ENCODE results near the gene GAB2. TPM values are rescaled to one million over a fixed set of nuclear protein-coding genes. Genes with fewer than 3 reads are reported as not detected.
"Not testable (repeated sequence)": the region's sequence is repeated elsewhere in the genome, so short reads cannot be mapped to it uniquely, and the experiment has no call there.

The GAB2 gene, protein sequence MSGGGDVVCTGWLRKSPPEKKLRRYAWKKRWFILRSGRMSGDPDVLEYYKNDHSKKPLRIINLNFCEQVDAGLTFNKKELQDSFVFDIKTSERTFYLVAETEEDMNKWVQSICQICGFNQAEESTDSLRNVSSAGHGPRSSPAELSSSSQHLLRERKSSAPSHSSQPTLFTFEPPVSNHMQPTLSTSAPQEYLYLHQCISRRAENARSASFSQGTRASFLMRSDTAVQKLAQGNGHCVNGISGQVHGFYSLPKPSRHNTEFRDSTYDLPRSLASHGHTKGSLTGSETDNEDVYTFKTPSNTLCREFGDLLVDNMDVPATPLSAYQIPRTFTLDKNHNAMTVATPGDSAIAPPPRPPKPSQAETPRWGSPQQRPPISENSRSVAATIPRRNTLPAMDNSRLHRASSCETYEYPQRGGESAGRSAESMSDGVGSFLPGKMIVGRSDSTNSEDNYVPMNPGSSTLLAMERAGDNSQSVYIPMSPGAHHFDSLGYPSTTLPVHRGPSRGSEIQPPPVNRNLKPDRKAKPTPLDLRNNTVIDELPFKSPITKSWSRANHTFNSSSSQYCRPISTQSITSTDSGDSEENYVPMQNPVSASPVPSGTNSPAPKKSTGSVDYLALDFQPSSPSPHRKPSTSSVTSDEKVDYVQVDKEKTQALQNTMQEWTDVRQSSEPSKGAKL
- total RNA-seq (2022) (4.2 and 4.5 TPM in 2 replicates), Bru-seq, nascent RNA (percentile 54 among the genes with signal in this experiment), BruChase-seq, experiment 1, labeled RNA remaining after a 6-hour chase (percentile 49 among the genes with signal in this experiment), BruChase-seq, experiment 2, labeled RNA remaining after a 2-hour chase (percentile 49 among the genes with signal in this experiment)
- long read RNA-seq, partial matches to known transcripts, result 0 of 2 reads
- long read RNA-seq, other reads (novel, unspliced or antisense), result 2 of 2 reads

DNA sequence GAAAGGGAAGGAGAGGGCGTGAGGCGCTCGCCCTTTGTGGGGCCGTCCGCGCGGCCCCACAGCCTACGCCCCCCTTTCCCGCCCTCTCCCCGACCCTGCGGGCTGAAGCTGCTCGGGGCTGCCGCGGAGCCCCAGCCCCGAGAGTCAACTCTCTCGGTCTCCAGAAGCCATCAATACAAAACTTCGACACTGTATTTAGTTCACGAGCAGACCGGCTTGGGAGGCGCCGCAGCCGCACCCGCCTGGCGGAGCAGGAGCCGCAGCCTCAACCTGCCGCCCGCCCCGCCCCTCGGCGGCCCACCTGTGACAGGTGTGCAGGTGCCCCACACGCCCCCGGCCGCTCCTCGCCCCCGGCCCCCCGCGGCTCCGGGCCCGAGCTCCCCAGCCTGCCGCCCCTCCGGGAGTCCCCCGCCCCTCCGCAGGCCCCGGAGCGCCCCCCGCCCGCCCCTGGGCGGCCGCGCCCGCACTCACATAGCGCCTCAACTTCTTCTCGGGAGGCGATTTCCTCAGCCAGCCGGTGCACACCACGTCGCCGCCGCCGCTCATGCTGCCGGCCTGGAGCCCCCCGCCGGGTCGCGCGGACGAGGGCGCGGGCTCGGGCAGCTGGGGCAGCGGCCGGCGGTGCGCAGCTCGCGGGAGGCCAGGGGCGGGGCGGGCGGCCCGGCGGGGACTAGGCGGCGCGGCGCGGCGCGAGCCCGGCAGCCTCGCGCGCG, at the start of gene GAB2:
GAB2 (minus strand) TSS at position 646 of the 713 bp plus-strand sequence; CDS start at position 546, 100 bp downstream.
- H3K4me1 Mint-ChIP-seq (ENCODE audit: insufficient read depth, unreplicated experiment), result peaks cover 19% of the 10 kb centered on the region
- no peaks in the 10 kb centered on the region for H3K9me3 Mint-ChIP-seq (ENCODE audit: unreplicated experiment)
- ChIA-PET CTCF (interaction anchor here (0.6 to 5.4 kb wide), 8 partner anchors 11 to 741 kb away, joined by 3 to 58 read pairs (median 6); partner anchors contain the start of gene NARS2), POLR2A (interaction anchor here (0.8 to 2.9 kb wide), 9 partner anchors 65 to 338 kb away, joined by 3 to 14 read pairs (median 5); partner anchors contain the start of genes KCTD21, NARS2, NDUFC2 and USP35)
- TF ChIP-seq, protein P1, sequence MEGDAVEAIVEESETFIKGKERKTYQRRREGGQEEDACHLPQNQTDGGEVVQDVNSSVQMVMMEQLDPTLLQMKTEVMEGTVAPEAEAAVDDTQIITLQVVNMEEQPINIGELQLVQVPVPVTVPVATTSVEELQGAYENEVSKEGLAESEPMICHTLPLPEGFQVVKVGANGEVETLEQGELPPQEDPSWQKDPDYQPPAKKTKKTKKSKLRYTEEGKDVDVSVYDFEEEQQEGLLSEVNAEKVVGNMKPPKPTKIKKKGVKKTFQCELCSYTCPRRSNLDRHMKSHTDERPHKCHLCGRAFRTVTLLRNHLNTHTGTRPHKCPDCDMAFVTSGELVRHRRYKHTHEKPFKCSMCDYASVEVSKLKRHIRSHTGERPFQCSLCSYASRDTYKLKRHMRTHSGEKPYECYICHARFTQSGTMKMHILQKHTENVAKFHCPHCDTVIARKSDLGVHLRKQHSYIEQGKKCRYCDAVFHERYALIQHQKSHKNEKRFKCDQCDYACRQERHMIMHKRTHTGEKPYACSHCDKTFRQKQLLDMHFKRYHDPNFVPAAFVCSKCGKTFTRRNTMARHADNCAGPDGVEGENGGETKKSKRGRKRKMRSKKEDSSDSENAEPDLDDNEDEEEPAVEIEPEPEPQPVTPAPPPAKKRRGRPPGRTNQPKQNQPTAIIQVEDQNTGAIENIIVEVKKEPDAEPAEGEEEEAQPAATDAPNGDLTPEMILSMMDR (IDR thresholded peaks at IDR 0.05; ENCODE audit: unreplicated experiment), result no peak
- no peak for DNase-seq (ENCODE audit: unreplicated experiment)
- H3K36me3 Mint-ChIP-seq (ENCODE audit: insufficient read depth, unreplicated experiment), result no peaks in the 10 kb centered on the region
- no peaks in the 10 kb centered on the region for H3K27me3 Mint-ChIP-seq (ENCODE audit: insufficient read depth, unreplicated experiment)
- no TSS peak for BruUV-seq (replicated peaks)
- intact Hi-C loops (cut with micrococcal nuclease), result loop anchor here (1.0 kb wide), 1 partner anchor 229 kb away; the partner anchor contains the start of genes KCTD21 and USP35
- H3K27ac Mint-ChIP-seq (ENCODE audit: low read depth, unreplicated experiment), result peak within 1 kb of the TSS; percentile 57
- peak within 1 kb of the TSS; percentile 78 for H3K4me3 Mint-ChIP-seq (ENCODE audit: unreplicated experiment)

DNA sequence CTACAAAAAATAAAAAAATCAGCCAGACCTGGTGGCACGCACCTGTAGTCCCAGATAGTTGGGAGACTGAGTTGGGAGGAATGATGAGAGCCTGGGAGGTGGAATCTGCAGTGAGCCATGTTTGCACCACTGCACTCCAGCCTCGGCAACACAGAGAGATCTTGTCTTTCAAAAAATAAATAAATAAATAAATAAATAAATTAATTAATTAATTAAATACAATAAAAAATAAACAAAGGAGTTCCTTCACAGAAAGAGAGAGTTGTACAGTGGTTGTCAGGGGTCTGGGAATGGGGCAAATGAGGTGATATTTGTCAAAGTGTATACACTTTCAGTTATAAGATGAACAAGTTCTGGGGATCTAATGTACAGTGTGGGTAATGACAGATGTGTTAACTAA, 49.8 kb upstream of the GAB2 start:
- Mint-ChIP-seq H3K4me3 (ENCODE audit: unreplicated experiment) (no peak overlapping the region), H3K9me3 (ENCODE audit: unreplicated experiment) (peaks cover 8% of the 10 kb centered on the region), H3K36me3 (ENCODE audit: insufficient read depth, unreplicated experiment) (peaks cover 25% of the 10 kb centered on the region), H3K4me1 (ENCODE audit: insufficient read depth, unreplicated experiment) (no peaks in the 10 kb centered on the region), H3K27me3 (ENCODE audit: insufficient read depth, unreplicated experiment) (no peaks in the 10 kb centered on the region), H3K27ac (ENCODE audit: low read depth, unreplicated experiment) (no peak overlapping the region)
- CTCF ChIA-PET, result no interaction called here
- intact Hi-C loops (cut with micrococcal nuclease), result no loop called here
- TF ChIP-seq, protein P1 (IDR thresholded peaks at IDR 0.05; ENCODE audit: unreplicated experiment), result no peak
- BruUV-seq (replicated peaks), result no TSS peak
- POLR2A ChIA-PET, result no interaction called here
- no peak for DNase-seq (ENCODE audit: unreplicated experiment)

DNA sequence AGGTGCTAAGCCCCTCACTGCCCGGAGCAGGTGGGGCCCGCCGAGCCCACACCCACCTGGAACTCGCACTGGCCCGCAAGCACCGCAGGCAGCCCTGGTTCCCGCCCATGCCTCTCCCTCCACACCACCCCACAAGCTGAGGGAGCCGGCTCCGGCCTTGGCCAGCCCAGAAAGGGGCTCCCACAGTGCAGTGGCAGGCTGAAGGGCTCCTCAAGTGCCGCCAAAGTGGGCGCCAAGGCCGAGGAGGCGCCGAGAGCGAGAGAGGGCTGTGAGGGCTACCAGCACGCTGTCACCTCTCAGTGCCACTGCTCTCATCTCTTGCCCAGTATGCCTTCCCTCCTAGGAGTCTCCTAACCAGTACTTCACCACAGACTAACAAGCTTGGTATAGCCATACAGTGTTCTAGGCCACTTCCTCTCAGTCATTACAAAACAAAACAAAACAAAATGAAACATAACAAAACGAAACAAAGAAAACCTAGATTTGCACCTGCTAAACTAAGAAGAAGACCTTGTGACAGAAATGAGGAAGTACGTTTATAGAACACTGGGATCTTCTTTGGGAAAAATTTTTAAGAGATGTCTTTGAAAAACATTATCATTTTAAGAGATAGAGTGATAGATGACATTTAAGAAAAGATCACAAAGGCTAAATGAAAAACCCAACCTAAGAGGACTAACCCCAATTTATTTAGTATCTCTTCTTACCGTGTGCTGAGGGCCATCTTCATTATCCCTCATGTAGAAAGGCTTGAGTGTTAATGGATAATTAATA, 47.7 kb upstream of the GAB2 start:
- Mint-ChIP-seq H3K4me3 (ENCODE audit: unreplicated experiment) (no peak overlapping the region), H3K27ac (ENCODE audit: low read depth, unreplicated experiment) (no peak overlapping the region), H3K36me3 (ENCODE audit: insufficient read depth, unreplicated experiment) (peaks cover 40% of the 10 kb centered on the region), H3K4me1 (ENCODE audit: insufficient read depth, unreplicated experiment) (no peaks in the 10 kb centered on the region), H3K9me3 (ENCODE audit: unreplicated experiment) (no peaks in the 10 kb centered on the region), H3K27me3 (ENCODE audit: insufficient read depth, unreplicated experiment) (no peaks in the 10 kb centered on the region)
- ChIA-PET CTCF (interaction anchor here (0.7 to 1.8 kb wide), 3 partner anchors 48 to 99 kb away, joined by 3 to 6 read pairs (median 3); no protein-coding TSS in a partner anchor), POLR2A (no interaction called here)
- intact Hi-C loops (cut with micrococcal nuclease), result no loop called here
- DNase-seq (ENCODE audit: unreplicated experiment), result no peak
- no TSS peak for BruUV-seq (replicated peaks)
- TF ChIP-seq, protein P1 (IDR thresholded peaks at IDR 0.05; ENCODE audit: unreplicated experiment), result no peak

DNA sequence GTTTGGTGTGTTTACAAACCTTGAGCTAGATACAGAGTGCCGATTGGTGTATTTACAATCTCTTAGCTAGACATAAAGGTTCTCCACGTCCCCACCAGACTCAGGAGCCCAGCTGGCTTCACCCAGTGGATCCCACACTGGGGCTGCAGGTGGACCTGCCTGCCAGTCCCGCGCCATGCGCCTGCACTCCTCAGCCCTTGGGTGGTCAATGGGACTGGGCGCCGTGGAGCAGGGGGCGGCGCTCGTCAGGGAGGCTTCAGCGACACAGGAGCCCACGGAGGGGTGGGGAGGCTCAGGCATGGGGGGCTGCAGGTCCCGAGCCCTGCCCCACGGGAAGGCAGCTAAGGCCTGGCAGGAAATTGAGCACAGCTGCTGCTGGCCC, 47.2 kb upstream of the GAB2 start:
- BruUV-seq (replicated peaks); H3K27me3 Mint-ChIP-seq (ENCODE audit: insufficient read depth, unreplicated experiment); DNase-seq (ENCODE audit: unreplicated experiment); H3K9me3 Mint-ChIP-seq (ENCODE audit: unreplicated experiment); H3K27ac Mint-ChIP-seq (ENCODE audit: low read depth, unreplicated experiment); H3K4me1 Mint-ChIP-seq (ENCODE audit: insufficient read depth, unreplicated experiment); intact Hi-C loops (cut with micrococcal nuclease); H3K4me3 Mint-ChIP-seq (ENCODE audit: unreplicated experiment); POLR2A ChIA-PET: not testable (repeated sequence)
- peaks cover 46% of the 10 kb centered on the region for H3K36me3 Mint-ChIP-seq (ENCODE audit: insufficient read depth, unreplicated experiment)
- CTCF ChIA-PET, result interaction anchor here (0.7 to 1.8 kb wide), 2 partner anchors 48 to 86 kb away, joined by 3 to 6 read pairs; no protein-coding TSS in a partner anchor
